ENCODE data around the gene GBE1. TPM values are rescaled to one million over a fixed set of nuclear protein-coding genes. Genes with fewer than 3 reads are reported as not detected.

Gene GBE1
- total and polyA plus RNA-seq, 9 of the 15 experiments (the other 6 are each of a cell fraction or from before 2014, with no cell fraction given) = 7.9 to 25.6 (median 13.1) TPM

- TF ChIP-seq ZBTB11 (CRISPR knock-in tag; IDR thresholded peaks at IDR 0.05) (no peak), KDM1A (IDR thresholded peaks at IDR 0.05) (peak; percentile 79; a peak in 3 of 4 replicates), CREB1 (IDR thresholded peaks at IDR 0.05) (peak; percentile 35; the same call in 1 of the 2 replicates), CREB1 (CRISPR knock-in tag; IDR thresholded peaks at IDR 0.05) (no peak), NFYB (IDR thresholded peaks at IDR 0.05; ENCODE audit: extremely low read depth, insufficient read length) (no peak), ZBTB1 (CRISPR knock-in tag; IDR thresholded peaks at IDR 0.05; ENCODE audit: borderline replicate concordance, low read depth) (no peak), SMAD3 (CRISPR knock-in tag; conservative IDR thresholded peaks at IDR 0.05) (no peak), MBD1 (CRISPR knock-in tag; IDR thresholded peaks at IDR 0.05) (no peak), NCOR1 (IDR thresholded peaks at IDR 0.05) (peak; percentile 71), ZNF584 (CRISPR knock-in tag; IDR thresholded peaks at IDR 0.05; ENCODE audit: low read depth) (no peak), NFATC3 (IDR thresholded peaks at IDR 0.05) (no peak), CEBPG (CRISPR knock-in tag; IDR thresholded peaks at IDR 0.05) (no peak), CEBPG (tag; conservative IDR thresholded peaks at IDR 0.05 in 1 of 2, IDR thresholded peaks at IDR 0.05 in 1 of 2) (no peak), GTF3C2 (IDR thresholded peaks at IDR 0.05; ENCODE audit: borderline replicate concordance, extremely low read depth, insufficient read length) (no peak), PATZ1 (CRISPR knock-in tag; IDR thresholded peaks at IDR 0.05; ENCODE audit: borderline replicate concordance) (no peak), ETV1 (tag; conservative IDR thresholded peaks at IDR 0.05; ENCODE audit: low read depth) (peak; percentile 77), ZNF57 (CRISPR knock-in tag; IDR thresholded peaks at IDR 0.05) (no peak)
Measured at GRCh38 chr3:81713031-81713430, 48.4 kb downstream of the GBE1 start (continued).
